Hematopoietic multipotent progenitor cell (in vitro differentiated cells): Measurements from ENCODE around the gene CA11. TPM values are rescaled to one million over a fixed set of nuclear protein-coding genes. Genes with fewer than 3 reads are reported as not detected.
A peak's percentile ranks its signal among the peaks of the same experiment; 100 is the strongest.

ENCODE experiments used
- DNase-seq, 3 donors: peaks; one replicate each; pipeline ENCODE4 v3.0.0-alpha.2; 2011 to 2015; ENCODE audit warnings: low read depth in 2 of 3, low spot score in 2 of 3
- total RNA-seq: library from RNA; depleted of rRNA; stranded (reverse); fragments of >200 nt; gene quantifications from one replicate; pipeline ENCODE4 v1.2.3, GENCODE V29; 2012

The CA11 gene
- total RNA-seq, 1 donor: 2.4 TPM

GRCh38 chr19:48616041-48616436 lies 29.9 kb downstream of the CA11 start:
- no peak for DNase-seq

DNA sequence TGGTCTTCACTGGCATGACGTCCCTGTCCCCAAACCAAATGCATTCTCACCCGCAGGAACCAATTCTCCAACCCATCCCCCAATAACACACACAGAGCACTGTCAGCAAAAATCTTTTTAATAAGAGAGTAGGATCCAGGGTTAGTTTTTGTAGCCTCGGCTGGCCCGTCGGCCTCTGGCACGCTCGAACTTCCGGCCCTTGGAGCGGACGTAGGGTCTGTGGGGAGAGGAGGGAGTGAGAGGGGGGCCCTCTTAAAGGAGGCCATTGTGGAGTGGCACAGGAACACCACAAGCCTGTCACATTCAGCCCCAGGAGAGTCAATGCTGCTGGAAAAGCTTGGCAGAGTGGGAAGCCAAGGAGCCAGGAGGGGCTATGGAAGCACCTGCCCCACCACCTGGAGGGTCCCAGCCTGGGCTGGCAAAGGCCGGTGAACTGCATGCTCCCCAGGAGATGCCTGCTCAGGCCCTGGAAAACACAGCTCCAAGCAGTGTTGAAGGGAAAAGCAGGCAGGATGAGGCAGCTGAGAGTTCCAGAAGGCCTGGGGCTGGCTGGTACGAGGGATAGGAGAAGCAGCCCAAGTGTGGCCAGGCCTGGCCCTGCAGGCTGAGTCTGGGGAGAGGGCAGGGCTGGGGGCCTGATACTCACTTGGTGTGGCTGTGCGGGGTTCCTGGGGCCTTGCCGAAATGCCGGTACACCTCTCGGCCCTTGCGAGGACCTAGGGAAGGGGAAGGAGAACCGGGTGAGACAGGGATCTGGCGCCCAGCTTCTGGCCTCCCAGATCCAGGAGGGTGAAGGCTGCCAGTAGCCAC lies 30.6 kb downstream of the CA11 start:
- no peak for DNase-seq

GRCh38 chr19:48614436-48615230 lies 31.4 kb downstream of the CA11 start, which contains the start of gene FAM83E:
Gene FAM83E (minus strand): TSS chr19:48615076. CDS start chr19:48613372, 1,704 bp downstream.
- DNase-seq: no peak

GRCh38 chr19:48613852-48614435 lies 32.0 kb downstream of the CA11 start:
- no peak for DNase-seq

DNA sequence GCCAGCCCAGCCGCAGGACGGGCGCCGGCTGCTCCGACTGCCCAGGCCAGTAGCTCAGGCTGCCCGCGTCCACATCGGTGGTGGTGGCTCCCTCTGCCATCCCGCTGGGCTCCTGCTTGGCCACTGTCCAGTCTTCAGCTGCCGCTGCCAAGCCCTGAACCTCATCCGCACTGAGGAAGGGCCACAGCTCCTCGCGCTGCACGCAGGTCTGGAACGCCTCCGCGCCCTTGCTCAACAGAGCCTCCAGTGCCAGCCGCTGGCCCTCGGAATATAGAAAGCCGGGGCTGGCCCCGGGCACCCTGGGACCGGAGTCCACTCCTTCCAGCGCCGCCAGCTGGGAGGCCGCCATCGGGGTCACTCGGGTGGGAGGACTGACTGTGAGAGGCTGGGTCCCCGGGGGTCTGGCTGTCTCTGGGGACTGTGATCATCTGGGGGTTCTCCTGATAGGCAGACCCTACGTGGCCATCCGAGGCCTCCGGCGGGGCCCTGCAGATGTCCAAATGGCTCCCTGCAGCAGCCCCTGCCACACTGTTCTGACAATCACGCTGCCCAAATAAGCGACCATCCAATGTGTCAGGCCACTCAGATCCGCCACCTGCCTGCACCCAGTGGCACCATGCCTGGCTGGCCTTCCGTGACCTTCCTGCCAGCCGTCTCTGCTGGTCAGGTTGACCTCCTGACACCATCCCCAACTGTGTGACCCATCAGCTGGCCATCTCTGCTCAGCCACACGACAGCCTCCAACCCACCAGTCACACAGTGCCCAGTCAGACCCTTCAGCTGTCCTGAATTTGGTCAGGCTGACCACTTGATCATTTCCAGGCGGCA lies 32.7 kb downstream of the CA11 start:
- DNase-seq: no peak

- DNase-seq: no peak
These were observed 34.1 kb downstream of the CA11 start for GRCh38 chr19:48611872-48612271.

- no peak for DNase-seq
These were observed 36.3 kb downstream of the CA11 start for GRCh38 chr19:48609571-48610108.

GRCh38 chr19:48608798-48609263 lies 37.2 kb downstream of the CA11 start:
- peak in 2 of 3 donors; percentile 74 to 83 for DNase-seq

GRCh38 chr19:48607359-48607755 lies 38.6 kb downstream of the CA11 start:
- no peak for DNase-seq

DNA sequence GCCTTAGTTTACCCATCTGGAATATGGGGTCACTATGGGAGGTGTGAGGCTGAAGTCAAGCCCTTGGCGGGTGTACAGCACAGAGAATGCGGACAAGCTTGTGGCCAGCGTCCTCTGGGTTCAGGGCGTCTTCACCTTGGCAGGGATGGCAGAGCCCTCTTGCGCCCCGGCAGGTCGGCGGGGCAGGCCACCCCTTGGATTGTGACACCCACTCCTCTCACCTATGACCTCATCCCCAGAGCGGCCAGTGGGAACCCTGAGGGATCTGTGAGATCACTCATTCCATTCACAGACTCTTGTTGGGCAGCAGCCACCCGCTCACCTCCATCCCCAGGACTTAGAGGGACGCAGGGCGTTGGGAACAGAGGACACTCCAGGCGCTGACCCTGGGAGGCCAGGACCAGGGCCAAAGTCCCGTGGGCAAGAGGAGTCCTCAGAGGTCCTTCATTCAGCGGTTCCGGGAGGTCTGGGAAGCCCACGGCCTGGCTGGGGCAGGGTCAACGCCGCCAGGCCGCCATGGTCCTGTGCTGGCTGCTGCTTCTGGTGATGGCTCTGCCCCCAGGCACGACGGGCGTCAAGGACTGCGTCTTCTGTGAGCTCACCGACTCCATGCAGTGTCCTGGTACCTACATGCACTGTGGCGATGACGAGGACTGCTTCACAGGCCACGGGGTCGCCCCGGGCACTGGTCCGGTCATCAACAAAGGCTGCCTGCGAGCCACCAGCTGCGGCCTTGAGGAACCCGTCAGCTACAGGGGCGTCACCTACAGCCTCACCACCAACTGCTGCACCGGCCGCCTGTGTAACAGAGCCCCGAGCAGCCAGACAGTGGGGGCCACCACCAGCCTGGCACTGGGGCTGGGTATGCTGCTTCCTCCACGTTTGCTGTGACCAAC lies 39.3 kb downstream of the CA11 start, which contains the start of gene SPACA4:
TSS of gene SPACA4 (plus strand) at position 280 of the 896 bp plus-strand sequence. CDS start at position 517, 237 bp downstream.
- DNase-seq: no peak

DNA sequence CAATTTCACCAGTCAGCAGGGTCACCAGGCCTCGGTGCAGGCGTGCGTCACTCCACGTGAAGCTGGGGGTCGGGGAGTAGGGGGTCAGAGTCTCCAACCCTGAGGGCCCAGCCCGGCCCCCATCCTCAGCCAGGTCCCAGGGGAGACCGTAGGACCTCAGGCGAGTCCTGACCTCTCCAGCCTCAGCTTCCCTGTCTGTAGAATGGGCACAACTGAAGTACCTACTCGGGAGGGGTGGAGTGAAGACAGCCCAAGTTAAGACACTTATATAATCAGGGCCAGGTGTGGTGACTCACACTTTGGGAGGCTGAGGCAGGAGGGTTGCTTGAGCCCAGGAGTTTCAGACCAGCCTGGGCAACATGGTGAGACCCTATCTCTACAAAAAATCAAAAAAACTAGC lies 42.1 kb downstream of the CA11 start:
- no peak for DNase-seq

DNA sequence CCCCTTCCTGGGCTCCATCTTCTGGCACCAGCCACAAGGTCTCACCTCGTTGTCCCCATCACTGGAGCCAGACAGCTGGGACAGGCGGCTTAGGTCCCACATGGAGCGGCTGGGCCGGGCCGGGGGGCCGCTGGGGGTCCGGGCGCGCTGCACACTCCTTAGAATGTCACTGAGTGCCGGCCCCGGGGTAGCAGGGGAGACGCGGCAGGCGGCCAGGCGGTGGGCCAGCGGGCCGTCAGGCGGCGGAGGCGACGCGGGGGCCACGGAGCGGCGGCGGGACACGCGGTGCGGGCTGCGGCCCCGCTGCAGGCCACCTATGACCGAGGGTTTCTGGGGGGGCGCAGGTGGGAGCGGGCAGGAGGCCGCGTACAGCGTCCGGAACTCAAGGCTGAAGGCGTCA lies 42.5 kb downstream of the CA11 start:
- DNase-seq: no peak

GRCh38 chr19:48603001-48603400 lies 43.0 kb downstream of the CA11 start:
- no peak for DNase-seq

DNA sequence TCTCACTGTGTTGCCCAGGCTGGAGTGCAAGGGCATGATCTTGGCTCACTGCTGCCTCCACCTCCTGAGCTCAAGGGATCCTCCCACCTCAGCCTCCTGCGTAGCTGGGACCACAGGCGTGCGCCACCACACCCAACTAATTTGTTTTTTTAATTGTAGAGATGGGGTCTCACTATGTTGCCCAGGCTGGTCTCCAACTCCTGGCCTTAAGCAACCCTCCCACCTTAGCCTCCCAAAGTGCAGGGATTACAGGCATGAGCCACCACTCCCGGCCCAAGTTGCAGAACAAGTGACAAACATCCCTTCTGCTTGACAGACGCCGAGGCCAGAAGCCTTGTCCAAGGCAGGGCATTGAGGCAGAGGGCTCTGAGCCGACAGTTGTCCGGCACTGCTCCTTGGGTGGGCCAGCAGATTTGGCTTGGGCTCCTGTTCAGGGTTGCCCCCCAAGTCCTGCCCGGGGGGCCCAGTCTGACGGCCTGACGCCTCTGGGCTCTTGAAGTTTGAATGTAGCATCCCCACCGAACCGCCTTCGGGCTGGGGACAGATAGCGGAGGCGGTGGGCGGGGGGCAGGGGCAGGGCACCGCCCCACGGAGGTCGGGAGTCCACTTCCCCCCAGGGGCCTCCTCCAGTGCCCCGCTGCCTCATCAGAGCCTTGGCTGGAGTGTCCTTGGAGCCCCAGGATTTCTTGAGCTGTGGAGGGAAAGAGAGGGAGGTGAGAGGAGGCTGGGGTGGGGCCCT lies 45.1 kb downstream of the CA11 start:
- DNase-seq: no peak

- no peak for DNase-seq
These were observed 46.8 kb downstream of the CA11 start for GRCh38 chr19:48598996-48599700.

DNA sequence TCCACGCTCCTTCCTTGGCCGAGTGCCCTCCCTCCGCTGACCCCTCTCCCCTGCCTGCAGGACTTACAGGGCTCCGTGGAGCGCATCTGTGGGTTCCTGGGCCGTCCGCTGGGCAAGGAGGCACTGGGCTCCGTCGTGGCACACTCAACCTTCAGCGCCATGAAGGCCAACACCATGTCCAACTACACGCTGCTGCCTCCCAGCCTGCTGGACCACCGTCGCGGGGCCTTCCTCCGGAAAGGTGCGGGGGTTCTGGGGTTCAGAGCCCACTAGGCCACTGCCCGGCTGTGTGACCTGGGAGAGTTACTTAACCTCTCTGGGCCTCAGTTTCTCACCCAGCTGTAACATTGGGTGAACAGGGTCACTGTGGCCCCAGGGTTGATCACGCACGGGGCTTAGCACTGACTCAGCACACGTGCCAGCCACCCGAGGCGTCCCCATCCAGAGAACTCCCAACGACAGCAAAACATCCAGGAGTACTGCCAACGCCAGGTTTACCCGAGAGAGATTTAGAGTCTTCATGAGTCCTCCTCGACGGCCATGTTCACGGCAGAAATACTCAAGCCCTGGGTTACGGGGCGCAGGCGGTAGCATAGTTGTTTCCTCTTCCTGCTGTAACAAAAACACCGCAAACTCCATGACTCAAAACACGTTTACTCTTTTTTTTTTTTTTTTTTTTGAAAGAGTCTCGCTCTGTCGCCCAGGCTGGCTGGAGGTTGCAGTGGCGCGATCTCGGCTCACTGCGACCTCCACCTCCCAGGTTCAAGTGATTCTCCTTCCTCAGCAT lies 49.1 kb downstream of the CA11 start:
- DNase-seq: peak in 2 of 3 donors; percentile 35 to 64

- DNase-seq: no peak
These were observed 49.8 kb downstream of the CA11 start for GRCh38 chr19:48596237-48596636.
